ENCODE measurements around the gene JAK2.

GRCh38 chr9:4983601-4984165 is 1.4 kb upstream of the JAK2 start:
- TF ChIP-seq POLR2A (IDR thresholded peaks at IDR 0.05) (no peak), POLR2AphosphoS5 (IDR thresholded peaks at IDR 0.05) (no peak)

Measured in suprapubic skin (tissue), 4 donors.